GM12873 (cell line): Measurements from ENCODE around the gene SLC2A6.

Source experiments
- TF ChIP-seq, protein P1 (sequence below): IDR thresholded peaks from 2 replicates; pipeline ENCODE4 v1.5.1; 2012; ENCODE audit warnings: low read depth, mild to moderate bottlenecking, moderate library complexity, low read length, control low read depth; ENCODE audit not compliant: insufficient read depth; ENCODE audit errors: missing control alignments

Gene SLC2A6

DNA sequence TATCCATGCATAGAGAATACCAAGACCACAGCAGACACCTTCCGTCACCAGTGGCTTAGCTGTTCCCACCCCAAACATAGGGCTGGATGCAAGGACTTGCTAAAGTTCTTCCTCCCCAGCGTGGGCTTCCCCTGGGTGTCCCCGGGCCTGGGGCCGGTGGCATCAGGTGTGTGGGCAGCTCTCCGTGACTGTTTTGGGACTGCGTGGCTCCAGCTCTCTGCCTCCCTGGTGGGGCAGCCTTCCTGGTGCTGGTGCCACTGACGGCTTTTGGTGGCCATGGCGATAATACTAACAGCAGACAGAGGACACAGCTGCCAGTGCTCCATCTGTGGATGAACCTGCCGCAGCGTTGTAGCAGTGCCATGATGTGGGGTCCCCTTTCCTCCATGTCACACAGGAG, 14.3 kb downstream of the SLC2A6 start:
- TF ChIP-seq, protein P1, sequence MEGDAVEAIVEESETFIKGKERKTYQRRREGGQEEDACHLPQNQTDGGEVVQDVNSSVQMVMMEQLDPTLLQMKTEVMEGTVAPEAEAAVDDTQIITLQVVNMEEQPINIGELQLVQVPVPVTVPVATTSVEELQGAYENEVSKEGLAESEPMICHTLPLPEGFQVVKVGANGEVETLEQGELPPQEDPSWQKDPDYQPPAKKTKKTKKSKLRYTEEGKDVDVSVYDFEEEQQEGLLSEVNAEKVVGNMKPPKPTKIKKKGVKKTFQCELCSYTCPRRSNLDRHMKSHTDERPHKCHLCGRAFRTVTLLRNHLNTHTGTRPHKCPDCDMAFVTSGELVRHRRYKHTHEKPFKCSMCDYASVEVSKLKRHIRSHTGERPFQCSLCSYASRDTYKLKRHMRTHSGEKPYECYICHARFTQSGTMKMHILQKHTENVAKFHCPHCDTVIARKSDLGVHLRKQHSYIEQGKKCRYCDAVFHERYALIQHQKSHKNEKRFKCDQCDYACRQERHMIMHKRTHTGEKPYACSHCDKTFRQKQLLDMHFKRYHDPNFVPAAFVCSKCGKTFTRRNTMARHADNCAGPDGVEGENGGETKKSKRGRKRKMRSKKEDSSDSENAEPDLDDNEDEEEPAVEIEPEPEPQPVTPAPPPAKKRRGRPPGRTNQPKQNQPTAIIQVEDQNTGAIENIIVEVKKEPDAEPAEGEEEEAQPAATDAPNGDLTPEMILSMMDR = no peak

DNA sequence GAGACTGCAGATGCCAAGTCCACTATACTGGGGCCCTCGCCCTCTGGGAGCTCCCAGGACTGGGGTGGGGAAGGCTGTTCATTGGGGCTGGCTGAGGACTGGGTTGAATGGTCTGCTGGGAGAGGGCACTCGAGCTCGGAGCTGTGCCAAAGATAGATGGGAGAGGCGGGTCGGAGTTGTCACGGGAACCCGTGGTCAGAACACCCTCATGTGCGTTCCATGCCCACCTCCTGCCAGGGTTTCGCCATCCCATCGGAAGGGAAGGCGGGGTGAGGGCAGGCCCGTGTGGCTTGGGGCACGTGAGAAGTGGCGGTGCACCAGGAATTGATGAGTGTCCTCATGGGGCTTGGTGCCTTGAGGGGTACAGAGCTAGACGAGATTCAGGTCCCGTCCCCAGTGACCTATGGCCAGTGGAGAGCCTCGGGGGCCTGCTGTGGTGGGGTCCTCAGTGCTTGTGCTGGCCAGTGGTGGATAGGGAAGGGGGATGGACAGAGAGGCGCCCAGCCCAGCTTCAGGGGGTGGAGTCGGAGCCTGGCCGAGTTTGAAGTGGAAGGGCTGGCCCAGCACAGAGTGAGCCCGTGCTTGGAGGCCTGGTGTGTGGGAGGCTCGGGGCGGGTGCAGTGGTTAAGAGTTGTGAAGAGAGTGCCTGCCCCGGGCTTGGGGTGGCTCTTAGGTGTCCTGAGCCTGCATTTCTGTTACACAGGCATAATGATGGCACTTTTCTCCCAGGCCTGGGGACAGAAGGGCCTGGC, 14.9 kb downstream of the SLC2A6 start:
- TF ChIP-seq, protein P1 = no peak

DNA sequence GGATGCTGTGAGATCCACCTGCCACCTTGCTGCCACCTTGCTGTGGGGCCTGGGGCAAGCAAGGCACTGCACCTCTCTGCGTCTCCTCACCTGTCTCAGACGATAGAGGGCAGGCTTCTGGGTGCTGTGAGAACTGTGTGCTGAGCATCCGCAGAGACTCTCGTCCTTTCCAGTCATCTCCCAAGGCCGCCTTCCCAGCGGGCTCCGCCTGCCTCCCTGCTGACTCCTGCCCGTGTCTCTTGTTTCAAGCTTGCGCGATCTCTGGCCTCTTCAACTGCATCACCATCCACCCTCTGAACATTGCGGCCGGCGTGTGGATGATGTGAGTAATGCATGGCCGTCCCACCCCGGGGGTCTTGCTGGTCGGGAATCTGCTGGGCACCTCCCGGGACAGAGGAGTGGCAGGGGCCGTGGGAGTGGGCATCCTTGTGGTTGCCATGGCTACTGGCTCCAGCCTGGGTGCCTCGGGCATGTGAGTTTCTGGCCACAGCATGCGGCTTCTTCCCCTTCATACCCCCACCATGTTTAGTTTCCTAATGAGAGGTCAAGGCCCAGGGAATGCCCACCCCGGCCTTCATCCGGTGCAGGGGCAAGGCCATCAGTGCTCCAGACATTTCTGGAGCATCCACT, 15.6 kb downstream of the SLC2A6 start:
- TF ChIP-seq, protein P1 = peak; percentile 42

DNA sequence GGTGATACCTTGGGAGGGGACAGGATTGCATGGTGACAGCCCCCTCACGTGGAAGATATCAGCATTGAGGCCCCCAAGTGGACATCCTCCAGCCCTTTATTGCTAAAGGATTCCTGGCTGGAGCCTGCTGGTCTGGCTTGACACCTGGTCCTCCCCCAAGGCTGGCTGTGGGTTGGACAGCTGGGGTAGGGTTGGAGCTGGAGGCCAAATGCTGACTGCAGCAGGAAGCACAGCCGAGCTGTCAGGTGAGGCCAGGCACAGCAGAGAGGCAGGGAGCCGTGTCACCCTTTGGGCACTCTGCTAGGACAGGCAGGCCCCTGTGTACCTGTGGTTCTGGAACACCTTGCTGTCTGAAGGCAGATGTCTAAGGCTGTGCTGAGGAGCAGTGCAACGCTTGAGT, 16.9 kb downstream of the SLC2A6 start:
- TF ChIP-seq, protein P1 = no peak

DNA sequence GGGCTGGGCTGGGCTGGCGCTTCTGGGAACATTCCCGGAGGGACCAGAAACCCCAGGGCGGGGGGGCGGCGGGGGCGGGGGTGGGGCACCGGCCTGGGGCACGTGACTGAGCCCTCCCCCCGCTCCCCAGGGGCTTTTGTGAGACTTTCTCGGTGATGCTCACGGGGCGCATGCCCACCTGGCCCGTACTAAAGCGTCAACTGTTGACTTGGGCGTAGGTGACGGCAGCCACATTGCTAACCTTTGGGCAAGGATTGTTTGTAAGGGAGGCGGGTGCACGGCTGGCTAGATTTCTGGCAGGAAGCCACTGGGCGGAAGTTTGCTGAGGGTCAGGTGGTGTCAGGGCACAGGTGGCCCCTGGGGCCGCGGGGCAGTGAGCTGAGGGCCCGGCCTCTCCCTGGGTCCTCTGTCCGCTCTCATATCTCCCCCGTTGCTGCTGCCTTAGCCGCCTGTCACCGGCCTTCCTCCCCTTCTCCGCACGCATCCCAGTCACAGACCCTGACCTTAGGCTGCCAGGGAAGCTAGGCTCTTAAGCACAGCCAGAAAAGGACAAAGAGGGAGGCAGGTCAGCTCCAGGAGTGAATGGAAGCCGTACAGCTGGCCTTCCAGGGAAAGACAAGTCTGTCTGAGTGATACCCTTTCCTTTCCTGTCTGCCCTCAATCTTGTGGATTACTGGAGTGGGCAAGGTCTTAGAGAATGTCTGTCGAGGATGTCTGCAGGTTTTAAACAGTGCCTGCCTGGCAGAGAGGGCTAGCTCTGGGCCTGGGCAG, 18.3 kb downstream of the SLC2A6 start:
- TF ChIP-seq, protein P1 = no peak

DNA sequence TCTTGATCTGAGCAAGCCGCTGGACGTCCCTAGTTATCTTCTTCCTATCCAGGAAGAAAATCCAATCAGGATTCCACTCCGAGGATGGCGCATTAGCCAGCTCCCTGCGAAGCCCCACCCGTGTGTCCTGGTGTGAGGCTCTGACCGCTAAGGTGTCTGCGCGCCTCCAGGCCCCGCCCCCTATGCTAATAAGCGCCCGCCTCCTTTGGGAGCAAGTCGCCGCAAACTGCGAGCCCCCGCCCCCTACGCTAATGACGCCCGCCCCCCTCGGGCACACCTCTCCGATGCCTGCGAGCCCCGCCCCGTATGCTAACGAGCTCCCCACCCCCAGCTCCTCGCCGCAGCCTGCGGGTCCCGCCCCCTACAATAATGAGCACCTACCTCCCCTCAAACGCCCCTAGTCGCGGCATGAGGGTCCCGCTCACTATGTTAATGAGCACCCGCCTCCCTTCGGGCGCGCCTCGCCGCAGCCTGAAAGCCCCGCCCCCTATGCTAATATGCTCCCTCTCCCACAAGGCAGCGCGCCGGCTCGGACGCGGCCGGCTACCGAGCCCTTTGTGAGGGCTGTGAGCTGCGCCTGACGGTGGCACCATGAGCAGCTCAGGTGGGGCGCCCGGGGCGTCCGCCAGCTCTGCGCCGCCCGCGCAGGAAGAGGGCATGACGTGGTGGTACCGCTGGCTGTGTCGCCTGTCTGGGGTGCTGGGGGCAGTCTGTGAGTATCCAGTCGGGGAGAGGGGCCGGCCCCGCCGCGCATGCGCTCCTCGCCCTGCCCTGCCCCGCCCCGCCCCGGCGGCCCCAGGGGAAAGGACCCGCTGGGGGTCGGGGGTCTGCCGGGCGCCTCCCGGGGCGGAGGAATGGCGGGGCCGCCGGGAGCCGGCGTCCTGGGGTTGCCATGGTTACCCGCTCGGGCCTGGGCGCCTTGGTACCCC, 19.2 kb downstream of the SLC2A6 start, which contains the start of gene CACFD1:
Gene CACFD1 (plus strand): TSS at position 503 of the 929 bp plus-strand sequence. CDS start 89 bp downstream, at position 592.
- TF ChIP-seq, protein P1 = no peak
